ENCODE measurements around the gene TMEM139.

GRCh38 chr7:143287935-143288826, 3.4 kb downstream of the TMEM139 start, which contains the start of gene CASP2:
- no peak for TF ChIP-seq CTCF (IDR thresholded peaks at IDR 0.05)
- no peak for TF ChIP-seq POLR2A (IDR thresholded peaks at IDR 0.05)

Measured in lower leg skin (tissue), 3 donors.